ENCODE measurements around the gene CCL16.

Gene CCL16

DNA sequence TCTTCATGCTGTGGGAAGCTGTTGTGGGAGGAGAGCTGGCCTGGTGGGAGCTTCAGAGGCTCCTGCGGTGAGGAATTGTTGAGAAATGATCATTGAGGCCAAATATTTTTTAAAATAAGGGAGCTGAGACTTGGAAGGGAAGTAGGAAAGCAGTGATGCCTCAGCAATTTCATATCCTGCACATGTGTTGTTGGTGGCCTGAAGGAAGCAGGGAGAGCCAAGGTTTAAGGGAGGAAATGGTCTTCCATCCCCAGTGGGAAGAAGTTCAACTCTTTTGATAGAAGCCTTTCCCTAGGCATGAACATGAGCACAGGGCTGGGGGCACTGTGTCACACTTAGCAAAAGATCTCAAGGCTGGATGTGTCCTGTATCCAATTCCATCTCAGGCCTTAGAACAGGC lies 5.3 kb upstream of the CCL16 start, which contains the start of gene CCL14:
Gene CCL14 (minus strand): TSS at position 87 of the 400 bp plus-strand sequence. CDS start 80 bp downstream, at position 7.
- no peak for TF ChIP-seq POLR2AphosphoS5 (IDR thresholded peaks at IDR 0.05; ENCODE audit: low read depth, low read length)
- TF ChIP-seq TAF1 (IDR thresholded peaks at IDR 0.05; ENCODE audit: borderline replicate concordance, insufficient read depth, low read length) = no peak
- TF ChIP-seq, protein P1, sequence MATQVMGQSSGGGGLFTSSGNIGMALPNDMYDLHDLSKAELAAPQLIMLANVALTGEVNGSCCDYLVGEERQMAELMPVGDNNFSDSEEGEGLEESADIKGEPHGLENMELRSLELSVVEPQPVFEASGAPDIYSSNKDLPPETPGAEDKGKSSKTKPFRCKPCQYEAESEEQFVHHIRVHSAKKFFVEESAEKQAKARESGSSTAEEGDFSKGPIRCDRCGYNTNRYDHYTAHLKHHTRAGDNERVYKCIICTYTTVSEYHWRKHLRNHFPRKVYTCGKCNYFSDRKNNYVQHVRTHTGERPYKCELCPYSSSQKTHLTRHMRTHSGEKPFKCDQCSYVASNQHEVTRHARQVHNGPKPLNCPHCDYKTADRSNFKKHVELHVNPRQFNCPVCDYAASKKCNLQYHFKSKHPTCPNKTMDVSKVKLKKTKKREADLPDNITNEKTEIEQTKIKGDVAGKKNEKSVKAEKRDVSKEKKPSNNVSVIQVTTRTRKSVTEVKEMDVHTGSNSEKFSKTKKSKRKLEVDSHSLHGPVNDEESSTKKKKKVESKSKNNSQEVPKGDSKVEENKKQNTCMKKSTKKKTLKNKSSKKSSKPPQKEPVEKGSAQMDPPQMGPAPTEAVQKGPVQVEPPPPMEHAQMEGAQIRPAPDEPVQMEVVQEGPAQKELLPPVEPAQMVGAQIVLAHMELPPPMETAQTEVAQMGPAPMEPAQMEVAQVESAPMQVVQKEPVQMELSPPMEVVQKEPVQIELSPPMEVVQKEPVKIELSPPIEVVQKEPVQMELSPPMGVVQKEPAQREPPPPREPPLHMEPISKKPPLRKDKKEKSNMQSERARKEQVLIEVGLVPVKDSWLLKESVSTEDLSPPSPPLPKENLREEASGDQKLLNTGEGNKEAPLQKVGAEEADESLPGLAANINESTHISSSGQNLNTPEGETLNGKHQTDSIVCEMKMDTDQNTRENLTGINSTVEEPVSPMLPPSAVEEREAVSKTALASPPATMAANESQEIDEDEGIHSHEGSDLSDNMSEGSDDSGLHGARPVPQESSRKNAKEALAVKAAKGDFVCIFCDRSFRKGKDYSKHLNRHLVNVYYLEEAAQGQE (IDR thresholded peaks at IDR 0.05; ENCODE audit: insufficient read depth in 1 of 2, low read depth in 2 of 2, low read length in 2 of 2) = no peak
- no peak for TF ChIP-seq FOXP2 (optimal IDR thresholded peaks at IDR 0.05; ENCODE audit: borderline replicate concordance, extremely low read depth, extremely low read length, insufficient read depth)
- TF ChIP-seq SIN3A (IDR thresholded peaks at IDR 0.05; ENCODE audit: borderline replicate concordance, insufficient read depth, low read length) = no peak

DNA sequence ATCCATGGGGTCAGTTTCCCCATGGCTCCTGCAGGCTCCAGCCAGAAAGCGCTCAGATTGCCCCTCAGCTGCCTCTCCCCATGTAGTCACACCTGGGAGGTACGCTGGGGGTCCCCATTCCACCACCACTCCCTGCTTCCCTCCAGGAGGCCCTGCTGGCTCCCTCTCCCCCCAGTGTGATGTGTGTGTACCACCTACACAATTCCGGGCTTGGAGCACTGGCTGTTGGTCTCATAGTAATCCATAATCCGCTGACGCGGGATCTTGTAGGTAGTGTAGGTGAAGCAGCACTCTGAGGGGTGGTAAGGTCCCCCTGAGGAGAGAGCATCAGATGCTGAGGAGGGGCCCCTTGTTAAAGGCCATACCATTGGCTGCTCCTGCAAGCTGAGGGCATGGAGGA lies 2.8 kb upstream of the CCL16 start:
- no peak for TF ChIP-seq SIN3A (IDR thresholded peaks at IDR 0.05; ENCODE audit: borderline replicate concordance, insufficient read depth, low read length)

DNA sequence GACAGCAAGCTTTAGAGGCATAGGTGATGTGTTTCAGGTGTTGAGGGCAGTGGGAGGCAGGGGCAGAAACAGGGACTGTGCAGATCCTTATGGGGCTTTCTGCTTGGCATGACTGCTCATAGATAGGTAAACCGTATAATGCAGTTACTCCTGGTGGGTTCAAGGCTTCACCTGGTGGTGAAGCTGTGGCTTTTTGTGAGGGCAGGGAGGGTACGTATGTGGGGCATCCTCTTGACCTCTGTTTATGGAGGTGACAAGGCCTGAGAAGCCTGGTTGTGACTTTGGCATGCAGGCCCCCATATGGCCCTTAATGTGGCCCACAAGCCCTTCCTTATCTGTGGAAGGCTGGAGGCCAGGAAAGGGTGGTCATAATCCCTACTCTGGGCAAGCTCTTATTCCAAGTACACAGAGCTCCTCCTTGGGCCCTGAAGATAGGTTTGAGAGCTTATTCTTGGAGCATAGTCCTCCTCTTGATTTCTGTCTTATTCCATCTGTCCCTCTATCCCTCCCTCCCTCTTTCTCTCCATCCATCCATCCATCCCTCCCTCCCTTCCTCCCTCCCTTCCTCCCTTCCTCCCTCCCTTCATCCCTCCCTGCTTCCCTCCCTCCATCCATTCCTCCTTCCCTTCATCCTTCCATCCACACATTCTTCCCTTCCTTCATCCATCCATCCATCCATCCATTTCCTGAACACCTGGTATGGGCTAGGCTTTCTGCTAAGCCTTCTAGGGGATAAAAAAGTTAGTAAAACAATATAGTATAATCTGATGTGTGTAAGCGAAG lies 1.3 kb upstream of the CCL16 start:
- TF ChIP-seq FOXP2 (optimal IDR thresholded peaks at IDR 0.05; ENCODE audit: borderline replicate concordance, extremely low read depth, extremely low read length, insufficient read depth) = no peak
- TF ChIP-seq SIN3A (IDR thresholded peaks at IDR 0.05; ENCODE audit: borderline replicate concordance, insufficient read depth, low read length) = no peak
- no peak for TF ChIP-seq TAF1 (IDR thresholded peaks at IDR 0.05; ENCODE audit: borderline replicate concordance, insufficient read depth, low read length)
- TF ChIP-seq, protein P1 (IDR thresholded peaks at IDR 0.05; ENCODE audit: insufficient read depth in 1 of 2, low read depth in 2 of 2, low read length in 2 of 2) = no peak
- no peak for TF ChIP-seq POLR2AphosphoS5 (IDR thresholded peaks at IDR 0.05; ENCODE audit: low read depth, low read length)

GRCh38 chr17:35981908-35982330 lies 622 bp upstream of the CCL16 start:
- TF ChIP-seq POLR2AphosphoS5 (IDR thresholded peaks at IDR 0.05; ENCODE audit: low read depth, low read length) = no peak
- no peak for TF ChIP-seq FOXP2 (optimal IDR thresholded peaks at IDR 0.05; ENCODE audit: borderline replicate concordance, extremely low read depth, extremely low read length, insufficient read depth)
- no peak for TF ChIP-seq TAF1 (IDR thresholded peaks at IDR 0.05; ENCODE audit: borderline replicate concordance, insufficient read depth, low read length)
- TF ChIP-seq SIN3A (IDR thresholded peaks at IDR 0.05; ENCODE audit: borderline replicate concordance, insufficient read depth, low read length) = no peak
- TF ChIP-seq, protein P1 (IDR thresholded peaks at IDR 0.05; ENCODE audit: insufficient read depth in 1 of 2, low read depth in 2 of 2, low read length in 2 of 2) = no peak

GRCh38 chr17:35978346-35978745 lies 3.0 kb downstream of the CCL16 start:
- no peak for TF ChIP-seq FOXP2 (optimal IDR thresholded peaks at IDR 0.05; ENCODE audit: borderline replicate concordance, extremely low read depth, extremely low read length, insufficient read depth)
- TF ChIP-seq SIN3A (IDR thresholded peaks at IDR 0.05; ENCODE audit: borderline replicate concordance, insufficient read depth, low read length) = no peak
- TF ChIP-seq TAF1 (IDR thresholded peaks at IDR 0.05; ENCODE audit: borderline replicate concordance, insufficient read depth, low read length) = no peak
- no peak for TF ChIP-seq POLR2AphosphoS5 (IDR thresholded peaks at IDR 0.05; ENCODE audit: low read depth, low read length)
- TF ChIP-seq, protein P1 (IDR thresholded peaks at IDR 0.05; ENCODE audit: insufficient read depth in 1 of 2, low read depth in 2 of 2, low read length in 2 of 2) = no peak
